Natural killer cell (primary cell): ENCODE data around the gene IFNL4. TPM values are rescaled to one million over a fixed set of nuclear protein-coding genes. Genes with fewer than 3 reads are reported as not detected.

Experiments
- ATAC-seq, 3 donors: fragments of 150-1000 bp in 2 of 3; fragments of 200-7000 bp in 1 of 3; cut with Tn5 transposase; 1 replicate in 1 of 3; 2 replicates in 2 of 3; pipeline ENCODE4 v1.10.0; 2021; ENCODE audit warnings: mild to moderate bottlenecking in 2 of 3, moderate library complexity in 2 of 3
- DNase-seq, 2 donors: peaks; one replicate each; pipeline versions ENCODE4 v3.0.0 to v3.0.0-alpha.2; 2013 to 2021; ENCODE audit warnings: mixed read lengths in 1 of 2
- H3K27ac ChIP-seq: one replicate; pipeline ENCODE4 v1.5.1; 2013; ENCODE audit warnings: mild to moderate bottlenecking, low read length
- H3K27me3 ChIP-seq: one replicate; pipeline ENCODE4 v1.6.1; 2013; ENCODE audit warnings: low read length; ENCODE audit not compliant: control insufficient read depth, insufficient read depth
- H3K36me3 ChIP-seq: one replicate; pipeline ENCODE4 v1.6.1; 2013; ENCODE audit warnings: low read length; ENCODE audit not compliant: control insufficient read depth, insufficient read depth
- H3K4me1 ChIP-seq: one replicate; pipeline ENCODE4 v1.6.1; 2013; ENCODE audit warnings: low read length; ENCODE audit not compliant: control insufficient read depth, insufficient read depth
- H3K4me3 ChIP-seq: one replicate; pipeline ENCODE4 v1.5.1; 2013; ENCODE audit warnings: low read length
- H3K9me3 ChIP-seq: one replicate; pipeline ENCODE4 v1.6.1; 2013; ENCODE audit warnings: low read length; ENCODE audit not compliant: control insufficient read depth, insufficient read depth
- H3K27ac Mint-ChIP-seq, 2 donors: one replicate each; pipeline ENCODE4 v1.8.0; 2022; ENCODE audit warnings: mild to moderate bottlenecking in 2 of 2, mixed read lengths in 2 of 2, moderate library complexity in 1 of 2
- H3K27me3 Mint-ChIP-seq, 2 donors: one replicate each; pipeline ENCODE4 v1.8.0; 2022; ENCODE audit warnings: low read depth in 2 of 2, mixed read lengths in 2 of 2
- H3K36me3 Mint-ChIP-seq: one replicate; pipeline ENCODE4 v1.8.0; 2022; ENCODE audit warnings: mixed read lengths
- H3K4me1 Mint-ChIP-seq, 2 donors: one replicate each; pipeline ENCODE4 v1.8.0; 2022; ENCODE audit warnings: mixed read lengths in 2 of 2
- H3K4me3 Mint-ChIP-seq: one replicate; pipeline ENCODE4 v1.8.0; 2022; ENCODE audit warnings: mild to moderate bottlenecking, moderate library complexity, mixed read lengths
- H3K9me3 Mint-ChIP-seq, 2 donors: one replicate each; pipeline ENCODE4 v1.8.0; 2022; ENCODE audit warnings: mixed read lengths in 2 of 2
- WGBS: methylation state at CpG from one replicate; pipeline ENCODE4 v1.1.7; 2013; ENCODE audit warnings: missing lambda C conversion rate; ENCODE audit not compliant: insufficient coverage; 5-methylcytosine and 5-hydroxymethylcytosine counted together
- intact Hi-C: fragments of 100-400 bp; cut with micrococcal nuclease; formaldehyde crosslinking; loops from one replicate; pipeline ENCODE4 v1.14.2; 2022
- total RNA-seq, 4 donors: library from RNA; stranded (reverse); fragments of 120-200 nt in 1 of 4; gene quantifications; one replicate each; pipeline versions ENCODE4 v1.2.3 to v1.2.4, GENCODE V29; 2013 to 2022
- TF ChIP-seq, protein P1 (sequence below): fragments of 200-600 bp; IDR thresholded peaks from one replicate; pipeline ENCODE4 v1.8.0; 2022; ENCODE audit warnings: antibody characterized with exemption

The IFNL4 gene
- total RNA-seq, 3 donors from 2014 or later (not counting 1 experiment from before 2014, with no cell fraction given), result not detected

DNA sequence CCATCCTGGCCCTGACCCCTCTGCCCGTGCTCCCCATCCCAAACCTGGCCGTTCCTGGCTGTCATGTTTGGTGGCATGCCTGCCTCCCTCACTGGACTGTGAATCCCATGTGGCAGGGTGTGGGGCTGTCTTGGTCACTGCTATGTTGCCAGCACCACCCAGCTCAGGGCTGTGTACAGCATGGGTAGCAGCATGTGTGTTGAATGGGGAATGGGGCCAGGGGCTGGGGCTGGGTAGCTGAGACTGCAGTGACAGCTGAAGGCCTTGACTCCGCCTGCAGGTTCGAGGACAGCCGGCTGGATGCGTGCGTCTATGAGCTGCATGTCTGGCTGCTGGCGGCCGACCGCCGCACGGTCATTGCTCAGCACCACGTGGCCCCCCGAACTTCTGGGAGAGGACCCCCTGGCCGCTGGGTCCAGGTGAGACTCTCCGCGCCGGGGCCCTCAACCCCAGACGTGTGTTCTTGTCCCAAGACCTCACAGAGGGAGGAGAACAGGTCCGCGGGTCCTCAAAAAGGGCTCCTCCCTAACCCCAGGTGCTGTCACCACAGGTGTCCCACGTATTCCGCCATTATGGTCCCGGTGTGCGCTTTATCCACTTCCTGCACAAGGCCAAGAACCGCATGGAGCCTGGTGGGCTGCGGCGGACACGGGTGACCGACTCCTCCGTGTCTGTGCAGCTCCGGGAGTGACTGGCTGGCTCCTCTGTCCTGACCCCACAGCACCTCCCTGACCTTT lies 48.4 kb downstream of the IFNL4 start:
- H3K36me3 ChIP-seq, result no peaks in the 10 kb centered on the region
- no peak overlapping the region for H3K27ac ChIP-seq
- Mint-ChIP-seq H3K27me3 (peaks cover 53% of the 10 kb centered on the region in 2 donors), H3K4me3 (no peak overlapping the region), H3K9me3 (no peaks in the 10 kb centered on the region), H3K27ac (no peak overlapping the region), H3K36me3 (no peaks in the 10 kb centered on the region), H3K4me1 (peaks cover 6 to 21% of the 10 kb centered on the region in 2 donors)
- ATAC-seq (no peak), DNase-seq (no peak)
- peaks cover 20% of the 10 kb centered on the region for H3K4me1 ChIP-seq
- peaks cover 48% of the 10 kb centered on the region for H3K27me3 ChIP-seq
- WGBS, result 85% methylated on average over 32 of the region's 32 CpGs
- H3K4me3 ChIP-seq, result no peak overlapping the region
- intact Hi-C loops, result no loop called here
- TF ChIP-seq, protein P1, sequence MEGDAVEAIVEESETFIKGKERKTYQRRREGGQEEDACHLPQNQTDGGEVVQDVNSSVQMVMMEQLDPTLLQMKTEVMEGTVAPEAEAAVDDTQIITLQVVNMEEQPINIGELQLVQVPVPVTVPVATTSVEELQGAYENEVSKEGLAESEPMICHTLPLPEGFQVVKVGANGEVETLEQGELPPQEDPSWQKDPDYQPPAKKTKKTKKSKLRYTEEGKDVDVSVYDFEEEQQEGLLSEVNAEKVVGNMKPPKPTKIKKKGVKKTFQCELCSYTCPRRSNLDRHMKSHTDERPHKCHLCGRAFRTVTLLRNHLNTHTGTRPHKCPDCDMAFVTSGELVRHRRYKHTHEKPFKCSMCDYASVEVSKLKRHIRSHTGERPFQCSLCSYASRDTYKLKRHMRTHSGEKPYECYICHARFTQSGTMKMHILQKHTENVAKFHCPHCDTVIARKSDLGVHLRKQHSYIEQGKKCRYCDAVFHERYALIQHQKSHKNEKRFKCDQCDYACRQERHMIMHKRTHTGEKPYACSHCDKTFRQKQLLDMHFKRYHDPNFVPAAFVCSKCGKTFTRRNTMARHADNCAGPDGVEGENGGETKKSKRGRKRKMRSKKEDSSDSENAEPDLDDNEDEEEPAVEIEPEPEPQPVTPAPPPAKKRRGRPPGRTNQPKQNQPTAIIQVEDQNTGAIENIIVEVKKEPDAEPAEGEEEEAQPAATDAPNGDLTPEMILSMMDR, result no peak
- H3K9me3 ChIP-seq, result no peaks in the 10 kb centered on the region

- intact Hi-C loops, result no loop called here
- no peak overlapping the region for H3K27ac Mint-ChIP-seq
- H3K36me3 Mint-ChIP-seq, result no peaks in the 10 kb centered on the region
- no peaks in the 10 kb centered on the region for H3K9me3 ChIP-seq
- peaks cover 45% of the 10 kb centered on the region for H3K27me3 ChIP-seq
- peaks cover 6 to 21% of the 10 kb centered on the region in 2 donors for H3K4me1 Mint-ChIP-seq
- H3K36me3 ChIP-seq, result no peaks in the 10 kb centered on the region
- H3K4me3 ChIP-seq, result no peak overlapping the region
- TF ChIP-seq, protein P1, result no peak
- H3K9me3 Mint-ChIP-seq, result no peaks in the 10 kb centered on the region
- no peak overlapping the region for H3K27ac ChIP-seq
- no peak for ATAC-seq
- no peak overlapping the region for H3K4me3 Mint-ChIP-seq
- peaks cover 20% of the 10 kb centered on the region for H3K4me1 ChIP-seq
- DNase-seq, result no peak
- WGBS, result 60% methylated on average over 11 of the region's 11 CpGs
- H3K27me3 Mint-ChIP-seq, result peaks cover 46 to 48% of the 10 kb centered on the region in 2 donors
These were observed 49.6 kb downstream of the IFNL4 start for GRCh38 chr19:39199025-39199424.

DNA sequence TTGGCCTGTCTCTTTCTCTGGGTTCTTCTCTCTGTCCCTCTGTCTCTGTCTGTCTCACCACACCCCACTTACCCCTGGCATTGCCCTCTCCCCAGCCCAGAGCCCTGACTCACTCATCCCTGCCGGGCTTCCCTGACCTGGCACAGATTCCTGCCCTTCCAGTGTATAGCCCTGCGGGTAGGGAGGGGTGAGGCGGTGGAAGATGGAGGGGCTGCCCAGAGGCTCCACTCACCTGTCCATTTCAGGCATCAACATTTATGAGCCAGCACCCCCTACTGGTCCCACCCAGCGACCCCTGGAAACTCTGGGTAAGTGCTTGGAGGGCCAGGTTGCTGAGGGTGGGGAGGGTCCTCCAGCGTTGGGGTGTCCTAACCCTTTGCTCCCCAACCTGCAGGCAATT lies 50.8 kb downstream of the IFNL4 start:
- H3K36me3 ChIP-seq, result no peaks in the 10 kb centered on the region
- no peak for ATAC-seq
- no peaks in the 10 kb centered on the region for H3K9me3 Mint-ChIP-seq
- intact Hi-C loops, result no loop called here
- H3K9me3 ChIP-seq, result no peaks in the 10 kb centered on the region
- peak overlapping the region; percentile 55 for H3K4me3 Mint-ChIP-seq
- H3K27me3 Mint-ChIP-seq, result peaks cover 33 to 45% of the 10 kb centered on the region in 2 donors
- TF ChIP-seq, protein P1, result no peak
- no peak overlapping the region for H3K4me3 ChIP-seq
- H3K4me1 ChIP-seq, result peaks cover 20% of the 10 kb centered on the region
- H3K27ac Mint-ChIP-seq, result no peak overlapping the region
- no peak for DNase-seq
- 42% methylated on average over 2 of the region's 5 CpGs for WGBS
- H3K4me1 Mint-ChIP-seq, result peaks cover 6 to 21% of the 10 kb centered on the region in 2 donors
- H3K27me3 ChIP-seq, result peaks cover 34% of the 10 kb centered on the region
- H3K36me3 Mint-ChIP-seq, result no peaks in the 10 kb centered on the region
- H3K27ac ChIP-seq, result no peak overlapping the region
